MG63 (cell line): Measurements from ENCODE around the gene EN2. TPM values are rescaled to one million over a fixed set of nuclear protein-coding genes. Genes with fewer than 3 reads are reported as not detected.

Experiments
- DNase-seq: peaks from one replicate; pipeline ENCODE4 v3.0.0-alpha.2; 2020
- H3K27me3 ChIP-seq: fragments of 250-450 bp; sonication (Bioruptor Pico); 2 replicates; pipeline ENCODE4 v1.5.1; 2020; ENCODE audit warnings: mild to moderate bottlenecking, moderate library complexity
- H3K36me3 ChIP-seq: fragments of 250-450 bp; sonication (Bioruptor Pico); 2 replicates; pipeline ENCODE4 v1.5.1; 2020; ENCODE audit warnings: mild to moderate bottlenecking, moderate library complexity
- H3K4me3 ChIP-seq: fragments of 250-450 bp; sonication (Bioruptor Pico); 2 replicates; pipeline ENCODE4 v1.5.1; 2020; ENCODE audit warnings: mild to moderate bottlenecking, moderate library complexity
- H3K9me3 ChIP-seq: fragments of 250-450 bp; sonication (Bioruptor Pico); 2 replicates; pipeline ENCODE4 v1.5.1; 2020; ENCODE audit warnings: mild to moderate bottlenecking, moderate library complexity
- total RNA-seq: library from RNA; depleted of rRNA; stranded (reverse); fragments of >200 nt; shearing (Covaris generic); gene quantifications from 2 replicates; pipeline ENCODE4 v1.2.3, GENCODE V29; 2014; ENCODE audit warnings: low replicate concordance; rRNA removed

Gene EN2
- 1.6 and 1.7 TPM in 2 replicates for total RNA-seq

- no peaks in the 10 kb centered on the region for H3K9me3 ChIP-seq
- peak within 1 kb of the TSS; percentile 51 for H3K4me3 ChIP-seq
- no peak for DNase-seq
- H3K36me3 ChIP-seq, result no peaks in the 10 kb centered on the region
- peaks cover 11% of the 10 kb centered on the region; the same call in 1 of the 2 replicates for H3K27me3 ChIP-seq
Observed at GRCh38 chr7:155458111-155458877, at the start of gene EN2. Gene EN2, plus strand, starts transcription at chr7:155458129. Its CDS starts 249 bp downstream, at chr7:155458378.

- Histone ChIP-seq H3K27me3 (no peaks in the 10 kb centered on the region), H3K36me3 (no peaks in the 10 kb centered on the region), H3K9me3 (no peaks in the 10 kb centered on the region), H3K4me3 (no peak overlapping the region)
- DNase-seq, result no peak
Observed at GRCh38 chr7:155408651-155409586, 49.0 kb upstream of the EN2 start.

- Histone ChIP-seq H3K36me3 (no peaks in the 10 kb centered on the region), H3K4me3 (no peak overlapping the region), H3K9me3 (no peaks in the 10 kb centered on the region), H3K27me3 (no peaks in the 10 kb centered on the region)
- DNase-seq, result no peak
Observed at GRCh38 chr7:155409980-155410379, 47.9 kb upstream of the EN2 start.

GRCh38 chr7:155410431-155410830, 47.5 kb upstream of the EN2 start:
- Histone ChIP-seq H3K9me3 (no peaks in the 10 kb centered on the region), H3K27me3 (no peaks in the 10 kb centered on the region), H3K4me3 (no peak overlapping the region), H3K36me3 (no peaks in the 10 kb centered on the region)
- no peak for DNase-seq

GRCh38 chr7:155411718-155412415, 46.1 kb upstream of the EN2 start:
- no peaks in the 10 kb centered on the region for H3K27me3 ChIP-seq
- DNase-seq, result no peak
- no peaks in the 10 kb centered on the region for H3K36me3 ChIP-seq
- no peak overlapping the region for H3K4me3 ChIP-seq
- no peaks in the 10 kb centered on the region for H3K9me3 ChIP-seq

GRCh38 chr7:155412416-155413253, 45.3 kb upstream of the EN2 start:
- Histone ChIP-seq H3K36me3 (no peaks in the 10 kb centered on the region), H3K4me3 (no peak overlapping the region), H3K9me3 (no peaks in the 10 kb centered on the region), H3K27me3 (no peaks in the 10 kb centered on the region)
- peak; percentile 39 for DNase-seq

- DNase-seq, result no peak
- no peaks in the 10 kb centered on the region for H3K27me3 ChIP-seq
- H3K4me3 ChIP-seq, result no peak overlapping the region
- no peaks in the 10 kb centered on the region for H3K9me3 ChIP-seq
- no peaks in the 10 kb centered on the region for H3K36me3 ChIP-seq
Observed at GRCh38 chr7:155414547-155415492, 43.1 kb upstream of the EN2 start.

- H3K4me3 ChIP-seq, result no peak overlapping the region
- DNase-seq, result no peak
- no peaks in the 10 kb centered on the region for H3K36me3 ChIP-seq
- H3K9me3 ChIP-seq, result no peaks in the 10 kb centered on the region
- H3K27me3 ChIP-seq, result no peaks in the 10 kb centered on the region
Observed at GRCh38 chr7:155416646-155417380, 41.1 kb upstream of the EN2 start.

- H3K4me3 ChIP-seq, result no peak overlapping the region
- no peaks in the 10 kb centered on the region for H3K9me3 ChIP-seq
- no peaks in the 10 kb centered on the region for H3K27me3 ChIP-seq
- H3K36me3 ChIP-seq, result no peaks in the 10 kb centered on the region
- DNase-seq, result no peak
Observed at GRCh38 chr7:155418304-155418703, 39.6 kb upstream of the EN2 start.

GRCh38 chr7:155418941-155419755, 38.8 kb upstream of the EN2 start:
- Histone ChIP-seq H3K27me3 (no peaks in the 10 kb centered on the region), H3K9me3 (no peaks in the 10 kb centered on the region), H3K4me3 (no peak overlapping the region), H3K36me3 (no peaks in the 10 kb centered on the region)
- no peak for DNase-seq

- Histone ChIP-seq H3K27me3 (no peaks in the 10 kb centered on the region), H3K9me3 (no peaks in the 10 kb centered on the region), H3K36me3 (no peaks in the 10 kb centered on the region), H3K4me3 (no peak overlapping the region)
- DNase-seq, result no peak
Observed at GRCh38 chr7:155420116-155420515, 37.8 kb upstream of the EN2 start.

- no peaks in the 10 kb centered on the region for H3K36me3 ChIP-seq
- no peaks in the 10 kb centered on the region for H3K9me3 ChIP-seq
- DNase-seq, result no peak
- H3K27me3 ChIP-seq, result no peaks in the 10 kb centered on the region
- H3K4me3 ChIP-seq, result no peak overlapping the region
Observed at GRCh38 chr7:155422151-155422550, 35.8 kb upstream of the EN2 start.

GRCh38 chr7:155422599-155423336, 35.2 kb upstream of the EN2 start:
- H3K27me3 ChIP-seq, result no peaks in the 10 kb centered on the region

More at GRCh38 chr7:155422599-155423336, 35.2 kb upstream of the EN2 start:
- no peak for DNase-seq
- no peak overlapping the region for H3K4me3 ChIP-seq
- no peaks in the 10 kb centered on the region for H3K36me3 ChIP-seq
- no peaks in the 10 kb centered on the region for H3K9me3 ChIP-seq
